K562 (cell line): ENCODE measurements around the gene TMC8. TPM values are rescaled to one million over a fixed set of nuclear protein-coding genes. Genes with fewer than 3 reads are reported as not detected.

Source experiments
- ARHGAP35 ChIP-seq: fragments of 450-650 bp; IDR thresholded peaks from 2 replicates; pipeline ENCODE4 v1.6.1; 2018; ENCODE audit not compliant: partially characterized antibody
- CBX3 ChIP-seq, 2 experiments: IDR thresholded peaks; 1 replicate in 1 of 2; 2 replicates in 1 of 2; pipeline ENCODE4 v1.6.1; 2012; ENCODE audit warnings: inconsistent platforms in 2 of 2, low read length in 2 of 2, borderline replicate concordance in 1 of 2, control low read depth in 1 of 2
- GATA2 ChIP-seq: sonication (generic); formaldehyde crosslinking; IDR thresholded peaks from 2 replicates; pipeline ENCODE4 v1.4.0; 2020; ENCODE audit warnings: mild to moderate bottlenecking, missing genetic modification reagents
- HNRNPK ChIP-seq: fragments of 200-400 bp; formaldehyde crosslinking; IDR thresholded peaks from one replicate; pipeline ENCODE4 v1.6.1; 2018; ENCODE audit warnings: mild to moderate bottlenecking, low read depth, low read length; ENCODE audit not compliant: poor library complexity, severe bottlenecking
- HNRNPUL1 ChIP-seq: fragments of 200-400 bp; formaldehyde crosslinking; IDR thresholded peaks from 2 replicates; pipeline ENCODE4 v1.6.1; 2017; ENCODE audit warnings: low read length
- ILF3 ChIP-seq: fragments of 450-650 bp; IDR thresholded peaks from 2 replicates; pipeline ENCODE4 v1.6.1; 2018; ENCODE audit warnings: antibody characterized with exemption, mild to moderate bottlenecking, moderate library complexity, borderline replicate concordance
- LARP7 ChIP-seq: fragments of 450-650 bp; IDR thresholded peaks from 2 replicates; pipeline ENCODE4 v1.6.1; 2016
- MTA2 ChIP-seq: fragments of 450-650 bp; IDR thresholded peaks from 2 replicates; pipeline ENCODE4 v1.6.1; 2016; ENCODE audit warnings: low read depth
- NONO ChIP-seq, 2 experiments: fragments of 200-400 bp in 1 of 2; fragments of 450-650 bp in 1 of 2; formaldehyde crosslinking in 1 of 2; IDR thresholded peaks; 2 replicates each; pipeline ENCODE4 v1.6.1; 2017; ENCODE audit warnings: low read depth in 2 of 2, mild to moderate bottlenecking in 2 of 2, moderate library complexity in 2 of 2, low read length in 1 of 2
- POU5F1 ChIP-seq: fragments of 150-350 bp; IDR thresholded peaks from 2 replicates; pipeline ENCODE4 v1.6.1; 2014; ENCODE audit warnings: borderline replicate concordance, low read length, low read depth, mild to moderate bottlenecking; ENCODE audit not compliant: partially characterized antibody
- RAD51 ChIP-seq: fragments of 450-650 bp; IDR thresholded peaks from 2 replicates; pipeline ENCODE4 v1.7.1; 2016; ENCODE audit warnings: low read depth, mild to moderate bottlenecking, borderline replicate concordance
- RBFOX2 ChIP-seq: fragments of 200-400 bp; formaldehyde crosslinking; IDR thresholded peaks from 2 replicates; pipeline ENCODE4 v1.6.1; 2017; ENCODE audit warnings: low read depth, mild to moderate bottlenecking, low read length, moderate library complexity
- RFX7 ChIP-seq: fragments of 250-450 bp; sonication (Bioruptor Pico); IDR thresholded peaks from 2 replicates; pipeline ENCODE4 v1.5.1; 2021; ENCODE audit warnings: mild to moderate bottlenecking
- RNF2 ChIP-seq: sonication (generic); IDR thresholded peaks from 2 replicates; pipeline ENCODE4 v1.6.1; 2016
- SP1 ChIP-seq: sonication (generic); formaldehyde crosslinking; IDR thresholded peaks from 2 replicates; pipeline ENCODE4 v1.8.1; 2022; ENCODE audit warnings: mild to moderate bottlenecking, missing genetic modification reagents
- TAF7 ChIP-seq: fragments of 450-650 bp; IDR thresholded peaks from 2 replicates; pipeline ENCODE4 v1.6.1; 2016; ENCODE audit warnings: missing genetic modification characterization, missing compliant biosample characterization
- TGIF2 ChIP-seq: sonication (generic); formaldehyde crosslinking; IDR thresholded peaks from 2 replicates; pipeline ENCODE4 v1.8.1; 2022; ENCODE audit warnings: mild to moderate bottlenecking, missing genetic modification reagents, moderate library complexity
- ZC3H11A ChIP-seq: IDR thresholded peaks from 2 replicates; pipeline ENCODE4 v1.6.1; 2012; ENCODE audit warnings: low read depth, low read length, improper control_type of control experiment
- ZC3H8 ChIP-seq: fragments of 450-650 bp; IDR thresholded peaks from 2 replicates; pipeline ENCODE4 v1.6.1; 2017
- ZNF239 ChIP-seq: fragments of 250-450 bp; sonication (Bioruptor Pico); IDR thresholded peaks from 2 replicates; pipeline ENCODE4 v1.4.0; 2020; ENCODE audit warnings: mild to moderate bottlenecking
- ZNF282 ChIP-seq: sonication (generic); formaldehyde crosslinking; IDR thresholded peaks from 2 replicates; pipeline ENCODE4 v1.8.1; 2023; ENCODE audit warnings: missing genetic modification reagents
- ZNF444 ChIP-seq: fragments of 250-450 bp; sonication (Bioruptor Pico); IDR thresholded peaks from 2 replicates; pipeline ENCODE4 v1.4.0; 2020; ENCODE audit warnings: mild to moderate bottlenecking, moderate library complexity
- ZNF445 ChIP-seq: fragments of 250-450 bp; sonication (Bioruptor Pico); IDR thresholded peaks from 2 replicates; pipeline ENCODE4 v1.4.0; 2020; ENCODE audit warnings: low read depth, mild to moderate bottlenecking, moderate library complexity
- ZNF512 ChIP-seq: IDR thresholded peaks from 2 replicates; pipeline ENCODE4 v1.6.1; 2016; ENCODE audit warnings: missing genetic modification characterization, missing compliant biosample characterization
- polyA plus RNA-seq, 8 experiments: library from polyadenylated mRNA; depleted of rRNA in 4 of 8; stranded (reverse) in 5 of 8; unstranded in 3 of 8; fragments of >200 nt; fragmentation: Nextera tagmentation in 2 of 8; fragmentation: Illumina TruSeq in 1 of 8; extraction: Ambion mirVana in 2 of 8; extraction: Trizol in 1 of 8; gene quantifications; 2 replicates each; pipeline versions ENCODE4 v1.2.1 to v1.2.3, GENCODE V29; 2011 to 2014; ENCODE audit warnings: inconsistent platforms in 1 of 8, missing spikeins in 1 of 8
- total RNA-seq, 7 experiments: library from RNA; depleted of rRNA in 6 of 7; stranded (reverse); fragments of >200 nt in 6 of 7; fragmentation: Illumina TruSeq in 2 of 7; extraction: Trizol in 2 of 7; gene quantifications; 2 replicates each; pipeline versions ENCODE4 v1.2.1 to v1.2.3, GENCODE V29; 2011 to 2021; ENCODE audit warnings: low replicate concordance in 1 of 7
- TF ChIP-seq, protein P1 (sequence below): sonication (generic); formaldehyde crosslinking; IDR thresholded peaks from 2 replicates; pipeline ENCODE4 v1.8.0; 2022; ENCODE audit warnings: mild to moderate bottlenecking, missing genetic modification reagents

The TMC8 gene
- total and polyA plus RNA-seq, 9 of the 15 experiments (the other 6 are each of a cell fraction or from before 2014, with no cell fraction given) = 0.13 to 10.9 (median 2.8) TPM

- no peak for TF ChIP-seq RAD51
- no peak for TF ChIP-seq ZNF239
- TF ChIP-seq LARP7 = no peak
- TF ChIP-seq TAF7 (tag) = no peak; the same call in 1 of the 2 replicates
- TF ChIP-seq RBFOX2 = peak; percentile 74
- TF ChIP-seq ZC3H8 = no peak
- 0 out of 2 replicates have a peak, but pooled peaks have one; percentile 54 for TF ChIP-seq SP1 (CRISPR knock-in tag)
- TF ChIP-seq MTA2 = no peak
- TF ChIP-seq ZNF445 = no peak
- TF ChIP-seq ZC3H11A = no peak
- no peak for TF ChIP-seq HNRNPUL1
- no peak for TF ChIP-seq ZNF444 (CRISPR knock-in tag)
- peak in 1 of 2 experiments; percentile 99; a peak in 2 of 3 replicates for TF ChIP-seq CBX3 (IDR thresholded peaks at IDR 0.05; ENCODE audit: borderline replicate concordance in 1 of 2, low read length in 2 of 2)
- no peak for TF ChIP-seq ZNF282 (CRISPR knock-in tag)
- no peak for TF ChIP-seq RFX7
- TF ChIP-seq GATA2 (CRISPR knock-in tag) = no peak
- TF ChIP-seq RNF2 = peak; percentile 38; the same call in 1 of the 2 replicates
- TF ChIP-seq ZNF512 = no peak
- no peak; a peak in 1 of 4 replicates for TF ChIP-seq NONO (IDR thresholded peaks at IDR 0.05; ENCODE audit: low read depth in 2 of 2, low read length in 1 of 2)
- TF ChIP-seq POU5F1 = no peak
- no peak for TF ChIP-seq HNRNPK
- TF ChIP-seq ILF3 = no peak
- no peak for TF ChIP-seq TGIF2 (CRISPR knock-in tag)
- TF ChIP-seq ARHGAP35 = no peak
- TF ChIP-seq, protein P1, sequence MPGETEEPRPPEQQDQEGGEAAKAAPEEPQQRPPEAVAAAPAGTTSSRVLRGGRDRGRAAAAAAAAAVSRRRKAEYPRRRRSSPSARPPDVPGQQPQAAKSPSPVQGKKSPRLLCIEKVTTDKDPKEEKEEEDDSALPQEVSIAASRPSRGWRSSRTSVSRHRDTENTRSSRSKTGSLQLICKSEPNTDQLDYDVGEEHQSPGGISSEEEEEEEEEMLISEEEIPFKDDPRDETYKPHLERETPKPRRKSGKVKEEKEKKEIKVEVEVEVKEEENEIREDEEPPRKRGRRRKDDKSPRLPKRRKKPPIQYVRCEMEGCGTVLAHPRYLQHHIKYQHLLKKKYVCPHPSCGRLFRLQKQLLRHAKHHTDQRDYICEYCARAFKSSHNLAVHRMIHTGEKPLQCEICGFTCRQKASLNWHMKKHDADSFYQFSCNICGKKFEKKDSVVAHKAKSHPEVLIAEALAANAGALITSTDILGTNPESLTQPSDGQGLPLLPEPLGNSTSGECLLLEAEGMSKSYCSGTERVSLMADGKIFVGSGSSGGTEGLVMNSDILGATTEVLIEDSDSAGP (CRISPR knock-in tag) = no peak
Observed at GRCh38 chr17:78137392-78138203, 7.0 kb downstream of the TMC8 start (continued).
